Activated CD8-positive, alpha-beta memory T cell treated with anti-CD3 and anti-CD28 coated beads, Interleukin-2, amount 50 U/mL, for 1 hour (primary cell): ENCODE results near the gene FES.
"Not testable (repeated sequence)": the region's sequence is repeated elsewhere in the genome, so short reads cannot be mapped to it uniquely, and the experiment has no call there.

Experiments
- DNase-seq: peaks from one replicate; pipeline ENCODE4 v3.0.0-alpha.2; 2020; ENCODE audit errors: extremely low read depth

Gene FES

GRCh38 chr15:90909976-90910375, 25.7 kb downstream of the FES start:
- DNase-seq, result no peak

GRCh38 chr15:90910441-90911301, 26.4 kb downstream of the FES start:
- DNase-seq, result no peak

DNA sequence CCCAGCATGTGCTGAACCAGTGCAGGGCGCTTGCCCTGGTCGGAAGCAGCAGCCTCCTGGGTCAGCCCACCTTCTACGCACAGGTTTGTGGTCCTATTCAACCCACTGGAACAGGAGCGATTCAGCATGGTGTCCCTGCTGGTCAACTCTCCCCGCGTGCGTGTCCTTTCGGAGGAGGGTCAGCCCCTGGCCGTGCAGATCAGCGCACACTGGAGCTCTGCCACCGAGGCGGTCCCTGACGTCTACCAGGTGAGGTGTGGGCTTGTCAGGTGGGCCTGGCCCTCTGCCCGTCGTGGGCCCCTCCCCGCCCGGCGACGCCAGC, 27.0 kb downstream of the FES start:
- no peak for DNase-seq

- no peak for DNase-seq
These were observed 27.8 kb downstream of the FES start for GRCh38 chr15:90911906-90912769.

DNA sequence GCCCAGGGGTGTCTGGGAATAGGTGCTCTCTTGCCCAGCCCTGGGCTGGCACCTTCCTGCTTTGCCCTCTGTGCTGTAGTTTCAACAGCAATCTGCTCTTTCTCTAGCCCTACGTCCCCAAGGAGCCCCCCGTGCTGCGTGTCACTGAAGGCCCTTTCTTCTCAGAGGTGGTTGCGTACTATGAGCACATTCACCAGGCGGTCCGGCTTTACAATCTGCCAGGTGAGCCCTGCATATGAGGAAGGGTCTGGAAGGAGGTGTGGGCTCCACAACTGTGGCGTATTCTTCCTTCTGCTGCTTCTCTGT, 28.4 kb downstream of the FES start:
- no peak for DNase-seq

DNA sequence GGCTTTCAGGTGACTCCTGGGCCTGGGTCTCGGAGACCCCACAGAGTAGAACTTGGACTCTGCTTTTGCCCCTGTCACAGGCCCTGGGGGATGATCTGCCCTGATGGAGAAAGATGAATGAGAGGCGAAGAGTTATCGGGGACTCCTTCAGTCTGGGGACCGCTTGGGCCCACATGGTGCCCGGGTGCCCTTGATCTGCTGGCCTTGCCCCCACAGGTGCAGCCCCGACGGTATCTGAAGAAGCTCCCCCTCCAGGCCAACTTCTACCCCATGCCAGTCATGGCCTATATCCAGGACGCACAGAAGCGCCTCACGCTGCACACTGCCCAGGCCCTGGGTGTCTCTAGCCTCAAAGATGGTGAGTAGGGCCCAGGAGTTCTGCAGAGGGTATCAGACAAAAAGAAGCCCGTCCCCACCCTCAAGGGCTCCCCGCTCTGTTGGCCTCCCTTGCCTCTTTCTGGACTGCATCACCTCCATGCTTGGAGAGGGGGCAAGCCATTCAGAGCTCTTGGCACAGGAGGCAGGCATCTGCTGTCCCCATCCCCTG, 29.2 kb downstream of the FES start:
- DNase-seq, result no peak

DNA sequence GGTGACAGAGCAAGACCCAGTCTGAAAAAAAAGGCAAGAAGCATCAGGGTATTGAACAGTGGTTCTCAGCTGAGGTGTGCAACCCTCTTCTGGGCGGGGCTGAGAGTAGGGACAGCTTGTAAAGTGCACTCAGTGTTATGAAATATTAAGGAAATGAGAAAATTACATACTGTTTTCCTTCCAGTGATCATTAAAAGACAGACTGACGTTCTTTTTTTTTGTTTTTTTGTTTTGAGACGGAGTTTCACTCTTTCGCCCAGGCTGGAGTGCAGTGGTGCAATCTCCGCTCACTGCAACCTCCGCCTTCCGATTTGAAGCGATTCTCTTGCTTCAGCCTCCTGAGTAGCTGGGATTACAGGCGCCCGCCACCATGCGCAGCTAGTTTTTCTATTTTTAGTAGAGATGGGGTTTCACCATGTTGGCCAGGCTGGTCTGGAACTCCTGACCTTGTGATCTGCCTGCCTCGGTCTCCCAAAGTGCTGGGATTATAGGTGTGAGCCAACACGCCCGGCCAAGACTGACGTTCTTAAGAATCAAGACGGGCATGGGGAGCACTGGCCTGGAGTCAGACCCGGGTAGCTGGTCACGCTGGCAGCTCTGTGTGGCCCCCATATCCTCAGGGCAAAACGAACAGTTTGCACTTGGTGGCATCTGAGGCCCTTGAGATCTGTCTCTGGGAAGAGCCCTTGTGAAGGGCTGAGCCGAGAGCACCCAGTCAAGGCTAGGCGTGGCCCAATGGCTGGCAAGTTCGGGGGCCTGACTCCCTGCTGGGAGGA, 30.2 kb downstream of the FES start:
- DNase-seq, result no peak

DNA sequence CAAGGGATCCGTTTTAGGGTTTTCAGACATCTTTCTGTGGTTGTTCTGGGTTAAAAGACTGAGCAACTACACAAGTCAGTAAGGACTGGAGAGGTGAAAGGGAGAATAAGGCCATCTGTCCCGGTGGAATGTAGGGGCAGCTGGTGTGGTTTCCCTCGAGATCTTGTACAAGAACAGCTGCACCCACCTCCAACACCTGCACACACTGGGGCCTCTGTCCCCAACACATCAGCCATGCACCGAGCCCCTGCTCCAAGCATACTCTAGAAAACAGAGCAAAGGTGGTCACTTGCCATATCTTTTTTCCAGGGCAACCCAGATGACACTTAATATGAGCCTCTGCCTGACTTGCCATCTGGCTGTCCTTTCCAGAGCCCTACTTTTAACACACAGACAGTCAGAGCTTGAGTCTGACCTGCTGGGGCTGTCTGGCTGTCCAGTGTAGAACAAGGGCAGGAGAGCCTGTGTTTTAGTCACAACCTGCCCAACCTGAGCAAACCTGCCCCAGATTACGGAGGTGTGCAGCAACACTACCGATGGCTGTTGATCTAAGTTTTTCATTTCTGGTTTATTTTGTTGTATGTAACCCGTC, 31.0 kb downstream of the FES start:
- no peak for DNase-seq

DNA sequence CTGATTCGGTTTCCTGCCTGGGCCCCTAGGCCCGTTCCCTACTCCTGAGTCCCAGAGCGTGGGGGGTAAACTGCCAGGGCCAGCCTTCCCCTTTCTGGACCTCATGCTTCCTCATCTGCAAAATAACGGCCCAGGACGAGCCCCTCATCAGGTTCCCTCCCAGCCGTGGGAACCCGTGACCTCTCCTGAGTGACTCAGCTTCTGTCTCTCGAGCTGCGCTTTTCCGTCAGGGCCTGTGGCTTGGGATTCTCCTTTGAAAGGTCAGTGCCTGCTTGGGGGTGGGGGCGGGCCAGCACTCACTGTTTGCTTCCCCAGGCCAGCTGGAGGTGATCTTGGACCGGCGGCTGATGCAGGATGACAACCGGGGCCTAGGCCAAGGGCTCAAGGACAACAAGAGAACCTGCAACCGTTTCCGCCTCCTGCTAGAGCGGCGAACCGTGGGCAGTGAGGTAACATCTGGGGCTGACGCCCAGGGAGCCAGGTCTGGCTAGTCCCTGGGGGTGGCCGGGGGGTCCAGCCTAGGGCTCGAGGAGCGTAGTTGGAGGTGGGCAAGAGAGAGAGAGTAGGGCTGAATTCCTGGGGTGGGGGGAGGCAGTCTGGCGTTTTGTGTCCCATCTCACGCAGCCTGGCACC, 31.6 kb downstream of the FES start:
- no peak for DNase-seq

- DNase-seq, result no peak
These were observed 32.2 kb downstream of the FES start for GRCh38 chr15:90916461-90916860.

DNA sequence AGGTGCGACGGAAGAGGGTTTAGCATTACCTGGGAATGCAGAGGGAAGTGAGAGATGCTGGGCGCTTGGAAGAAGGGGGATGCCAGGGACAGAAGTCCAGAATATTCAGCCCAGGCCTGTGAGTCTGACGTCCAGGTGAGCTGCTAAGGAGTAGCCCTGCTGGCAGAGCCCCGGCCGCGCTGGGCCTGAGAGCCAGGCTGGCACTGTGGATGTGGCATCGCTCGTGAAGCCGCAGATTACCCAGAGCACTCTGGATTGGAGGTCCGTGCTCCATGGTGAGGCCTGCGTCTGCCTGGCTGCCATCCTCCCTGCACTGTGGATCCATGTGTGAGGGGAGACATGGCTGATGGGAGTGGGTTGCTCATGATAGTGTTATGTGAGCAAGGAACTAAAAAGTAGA, 33.3 kb downstream of the FES start:
- DNase-seq, result no peak

DNA sequence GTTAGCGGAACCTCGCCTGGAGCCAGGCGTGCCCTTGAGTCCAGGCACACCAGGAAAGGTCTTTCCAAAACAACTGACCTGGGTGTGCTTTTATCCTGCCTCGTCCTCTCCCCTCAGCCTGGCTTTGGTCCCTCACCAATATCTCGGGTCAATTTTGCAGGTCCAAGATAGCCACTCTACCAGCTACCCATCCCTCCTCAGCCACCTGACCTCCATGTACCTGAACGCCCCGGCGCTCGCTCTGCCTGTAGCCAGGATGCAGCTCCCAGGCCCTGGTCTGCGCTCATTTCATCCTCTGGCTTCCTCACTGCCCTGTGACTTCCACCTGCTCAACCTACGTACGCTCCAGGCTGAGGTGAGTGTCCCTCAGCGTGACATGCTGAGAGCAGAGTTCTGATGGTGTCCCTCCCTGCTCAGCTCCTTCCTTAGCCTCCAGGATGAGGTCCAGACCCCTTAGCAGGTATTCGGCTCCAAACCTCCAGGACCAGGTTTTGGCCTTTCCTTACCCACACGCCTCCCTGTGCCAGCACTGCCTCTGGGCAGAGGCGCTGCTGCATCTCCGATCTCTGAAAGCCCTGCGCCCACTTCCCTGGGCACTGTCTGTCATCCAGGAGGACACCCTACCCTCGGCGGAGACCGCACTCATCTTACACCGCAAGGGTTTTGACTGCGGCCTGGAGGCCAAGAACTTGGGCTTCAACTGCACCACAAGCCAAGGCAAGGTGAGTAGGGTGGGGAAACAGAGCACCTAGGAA, 33.9 kb downstream of the FES start:
- DNase-seq, result no peak

GRCh38 chr15:90918835-90919234, 34.5 kb downstream of the FES start:
- no peak for DNase-seq

DNA sequence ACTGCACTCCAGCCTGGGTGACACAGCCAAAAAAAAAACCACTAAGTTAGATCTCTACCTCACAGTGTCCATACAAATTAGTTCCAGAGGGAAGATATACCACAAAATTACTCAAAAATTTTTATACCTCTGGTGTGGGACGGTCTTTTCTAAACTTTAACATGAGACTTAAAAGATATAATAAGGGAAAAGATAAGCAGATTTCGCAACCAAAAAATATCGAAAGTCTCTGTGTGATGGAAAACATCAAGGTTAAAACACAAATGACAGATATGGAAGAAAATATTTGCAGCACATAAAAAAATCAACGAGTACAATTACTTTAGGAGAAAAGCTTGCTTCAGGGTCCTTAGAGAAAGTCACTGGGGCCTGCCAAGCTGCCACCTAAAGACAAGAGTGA, 37.6 kb downstream of the FES start:
- no peak for DNase-seq

GRCh38 chr15:90922712-90923322, 38.5 kb downstream of the FES start:
- not testable (repeated sequence) for DNase-seq

DNA sequence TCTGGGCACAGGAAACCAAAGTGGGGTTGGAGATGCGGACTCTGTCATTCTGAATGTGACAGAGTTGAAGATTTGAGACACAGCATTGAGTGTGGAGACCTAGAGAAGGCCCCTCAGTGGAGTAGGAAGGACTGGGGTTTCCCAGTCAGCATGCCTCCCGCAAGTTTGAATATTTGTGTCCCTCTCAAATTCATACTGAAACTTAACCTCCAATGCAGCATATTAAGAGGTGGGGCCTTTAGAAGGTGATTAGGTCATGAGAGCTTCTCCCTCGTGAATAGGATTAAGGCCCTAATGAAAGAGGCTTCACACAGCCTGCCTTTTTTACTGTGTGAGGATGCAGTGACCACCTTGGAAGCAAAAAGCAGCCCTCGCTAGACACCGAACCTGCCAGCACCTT, 40.1 kb downstream of the FES start:
- no peak for DNase-seq

GRCh38 chr15:90926766-90927165, 42.5 kb downstream of the FES start:
- not testable (repeated sequence) for DNase-seq

- not testable (repeated sequence) for DNase-seq
These were observed 43.8 kb downstream of the FES start for GRCh38 chr15:90928106-90928505.

DNA sequence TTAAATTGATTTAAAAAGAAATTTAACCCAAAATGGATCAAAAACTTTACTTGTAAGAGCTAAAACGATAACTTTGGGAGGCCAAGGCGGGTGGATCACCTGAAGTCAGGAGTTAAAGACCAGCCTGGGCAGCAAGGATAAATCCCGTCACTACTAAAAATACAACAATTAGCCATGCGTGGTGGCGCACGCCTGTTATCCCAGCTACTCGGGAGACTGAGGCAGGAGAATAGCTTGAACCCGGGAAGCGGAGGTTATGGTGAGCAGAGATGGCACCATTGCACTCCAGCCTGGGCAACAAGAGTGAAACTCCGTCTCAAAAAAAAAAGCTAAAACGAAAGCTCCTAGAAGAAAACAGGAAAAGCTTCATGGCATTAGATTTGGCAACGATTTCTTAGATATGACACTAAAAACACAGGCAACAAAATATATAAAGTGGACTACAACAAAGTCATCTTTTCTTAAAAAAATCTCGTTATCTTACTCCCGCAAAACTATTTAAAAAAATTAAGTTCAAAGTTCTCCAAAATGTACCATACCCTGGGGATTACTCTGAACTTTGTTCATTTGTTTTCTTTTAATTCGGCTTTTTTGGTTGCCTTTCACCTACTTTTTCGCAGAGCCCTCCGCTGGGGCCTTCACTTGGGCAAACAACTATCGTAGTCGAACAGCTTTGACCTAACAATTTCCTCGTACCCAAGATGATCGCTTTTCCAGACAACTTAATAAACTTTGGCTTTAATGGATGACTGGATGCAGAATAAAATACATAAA, 45.1 kb downstream of the FES start:
- no peak for DNase-seq
